PFSK-1 (cell line): Measurements from ENCODE around the gene PCBP3.

Experiments used
- FOXP2 ChIP-seq: optimal IDR thresholded peaks from 2 replicates; pipeline ENCODE3; 2011; ENCODE audit warnings: borderline replicate concordance, control low read depth, inconsistent platforms; ENCODE audit not compliant: insufficient read depth; ENCODE audit errors: extremely low read length, extremely low read depth
- POLR2AphosphoS5 ChIP-seq: IDR thresholded peaks from 2 replicates; pipeline ENCODE4 v1.6.1; 2012; ENCODE audit warnings: low read depth, mild to moderate bottlenecking, control low read depth, low read length, moderate library complexity
- REST ChIP-seq, 2 experiments: IDR thresholded peaks; 2 replicates each; pipeline versions ENCODE4 v1.6.1 to v1.8.0; 2011 to 2012; ENCODE audit warnings: low read depth in 2 of 2, low read length in 2 of 2, control low read depth in 1 of 2, inconsistent platforms in 1 of 2, mild to moderate bottlenecking in 1 of 2, moderate library complexity in 1 of 2; ENCODE audit not compliant: insufficient read depth in 1 of 2
- SIN3A ChIP-seq: IDR thresholded peaks from 2 replicates; pipeline ENCODE4 v1.6.1; 2012; ENCODE audit warnings: mild to moderate bottlenecking, low read length, moderate library complexity, borderline replicate concordance; ENCODE audit not compliant: insufficient read depth
- TAF1 ChIP-seq: IDR thresholded peaks from 2 replicates; pipeline ENCODE4 v1.6.1; 2012; ENCODE audit warnings: low read length, control low read depth, borderline replicate concordance; ENCODE audit not compliant: insufficient read depth

The PCBP3 gene

DNA sequence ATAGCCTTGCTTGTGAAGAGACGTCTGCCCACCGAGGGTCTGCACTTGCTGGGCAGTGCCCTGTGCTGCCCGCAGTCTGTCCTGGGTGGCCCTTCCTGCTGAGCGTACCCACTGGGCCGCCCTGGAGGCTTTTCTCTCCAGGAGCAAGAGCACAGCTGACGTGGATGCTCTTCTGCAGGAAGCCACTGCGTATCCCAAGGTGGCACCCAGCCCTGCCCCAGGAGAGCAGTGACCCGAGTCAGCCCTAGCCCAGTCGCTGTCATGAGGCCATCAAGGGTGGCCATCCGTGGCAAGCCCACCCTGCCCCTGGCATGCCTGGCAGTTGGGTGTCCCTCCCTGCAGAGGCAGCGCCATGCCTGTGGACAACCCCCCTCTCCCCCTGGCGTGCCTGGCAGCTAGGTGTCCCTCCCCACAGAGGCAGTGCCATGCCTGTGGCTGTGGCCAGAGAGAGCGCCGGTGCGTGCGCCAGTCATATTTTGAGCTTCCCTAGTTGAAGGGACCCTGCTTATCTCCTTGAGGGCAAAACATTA is 286.8 kb downstream of the PCBP3 start:
- TF ChIP-seq SIN3A, result no peak

DNA sequence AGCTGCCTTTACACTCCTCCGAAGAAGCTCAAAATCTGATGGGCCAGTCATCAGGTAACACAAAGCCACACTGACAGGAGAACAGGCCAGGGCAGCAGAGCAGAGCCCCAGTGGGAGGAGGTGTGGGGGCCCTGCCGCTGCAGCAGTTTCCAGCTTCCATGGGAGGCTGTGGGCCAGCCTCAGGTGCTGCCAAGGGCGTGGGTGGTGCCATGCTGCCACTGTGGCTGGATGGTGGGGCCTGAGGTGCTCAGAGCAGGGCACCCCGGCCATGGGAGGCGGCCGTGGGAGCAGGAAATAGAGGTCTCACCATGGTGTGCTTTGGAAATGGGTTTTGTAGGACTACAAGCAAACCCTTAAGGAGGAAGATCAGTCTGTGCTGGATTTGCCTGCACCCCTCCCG is 287.3 kb downstream of the PCBP3 start:
- no peak for TF ChIP-seq FOXP2
- no peak for TF ChIP-seq TAF1
- TF ChIP-seq SIN3A, result no peak
- TF ChIP-seq POLR2AphosphoS5, result no peak
- TF ChIP-seq REST (IDR thresholded peaks at IDR 0.05; ENCODE audit: insufficient read depth in 1 of 2, low read depth in 2 of 2, low read length in 2 of 2), result no peak

- TF ChIP-seq FOXP2 (no peak), POLR2AphosphoS5 (no peak), SIN3A (no peak), REST (IDR thresholded peaks at IDR 0.05; ENCODE audit: insufficient read depth in 1 of 2, low read depth in 2 of 2, low read length in 2 of 2) (no peak), TAF1 (no peak)
These were observed 288.0 kb downstream of the PCBP3 start for GRCh38 chr21:45931397-45931969.

DNA sequence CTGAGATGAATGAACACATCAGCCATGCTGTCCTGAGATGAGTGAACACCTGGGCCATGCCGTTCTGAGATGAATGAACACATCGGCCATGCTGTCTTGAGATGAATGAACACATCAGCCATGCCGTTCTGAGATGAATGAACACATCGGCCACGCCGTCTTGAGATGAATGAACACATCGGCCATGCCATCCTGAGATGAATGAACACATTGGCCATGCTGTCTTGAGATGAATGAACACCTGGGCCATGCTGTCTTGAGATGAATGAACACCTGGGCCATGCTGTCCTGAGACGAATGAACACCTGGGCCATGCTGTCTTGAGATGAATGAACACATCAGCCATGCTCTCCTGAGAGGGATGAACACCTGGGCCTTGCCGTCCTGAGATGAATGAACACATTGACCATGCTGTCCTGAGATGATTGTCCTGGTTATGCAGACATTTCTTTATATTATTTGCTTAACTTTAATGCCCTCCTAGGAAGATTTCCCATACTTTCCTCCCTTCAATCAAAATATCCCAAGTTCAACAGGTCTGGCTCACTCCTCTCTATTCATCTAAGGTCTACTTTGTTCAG is 289.5 kb downstream of the PCBP3 start:
- no peak for TF ChIP-seq TAF1
- TF ChIP-seq REST (IDR thresholded peaks at IDR 0.05; ENCODE audit: insufficient read depth in 1 of 2, low read depth in 2 of 2, low read length in 2 of 2), result no peak
- no peak for TF ChIP-seq POLR2AphosphoS5
- TF ChIP-seq FOXP2, result no peak
- no peak for TF ChIP-seq SIN3A

- TF ChIP-seq REST (IDR thresholded peaks at IDR 0.05; ENCODE audit: insufficient read depth in 1 of 2, low read depth in 2 of 2, low read length in 2 of 2), result no peak
- TF ChIP-seq TAF1, result no peak
- no peak for TF ChIP-seq FOXP2
- no peak for TF ChIP-seq SIN3A
- no peak for TF ChIP-seq POLR2AphosphoS5
These were observed 290.6 kb downstream of the PCBP3 start for GRCh38 chr21:45934085-45934484.
